HG03103 (cell line): ENCODE results near the gene SLC2A1.
"Not testable (repeated sequence)": the region's sequence is repeated elsewhere in the genome, so short reads cannot be mapped to it uniquely, and the experiment has no call there.

Source experiments
- ATAC-seq: cut with Tn5 transposase; IDR thresholded peaks from one replicate; pipeline ENCODE4 v1.9.1; 2021; ENCODE audit warnings: low read depth; ENCODE audit not compliant: unreplicated experiment

SLC2A1 gene

GRCh38 chr1:42914092-42914627 lies 44.5 kb downstream of the SLC2A1 start:
- ATAC-seq, result no peak

- no peak for ATAC-seq
Observed at GRCh38 chr1:42913426-42914091, 45.1 kb downstream of the SLC2A1 start.

GRCh38 chr1:42910985-42911384 lies 47.7 kb downstream of the SLC2A1 start:
- no peak for ATAC-seq

GRCh38 chr1:42908046-42908445 lies 50.6 kb downstream of the SLC2A1 start:
- ATAC-seq, result no peak

- no peak for ATAC-seq
Observed at GRCh38 chr1:42904434-42904833, 54.2 kb downstream of the SLC2A1 start.

- not testable (repeated sequence) for ATAC-seq
Observed at GRCh38 chr1:42899960-42900359, 58.7 kb downstream of the SLC2A1 start.

GRCh38 chr1:42891465-42892138 lies 67.1 kb downstream of the SLC2A1 start:
- no peak for ATAC-seq

GRCh38 chr1:42889264-42889663 lies 69.4 kb downstream of the SLC2A1 start:
- ATAC-seq, result no peak

GRCh38 chr1:42888013-42888633 lies 70.5 kb downstream of the SLC2A1 start:
- ATAC-seq, result no peak

- no peak for ATAC-seq
Observed at GRCh38 chr1:42887366-42887765, 71.3 kb downstream of the SLC2A1 start.

GRCh38 chr1:42886800-42887199 lies 71.9 kb downstream of the SLC2A1 start:
- ATAC-seq, result no peak

GRCh38 chr1:42886046-42886739 lies 72.5 kb downstream of the SLC2A1 start:
- ATAC-seq, result no peak

- no peak for ATAC-seq
Observed at GRCh38 chr1:42880384-42880783, 78.3 kb downstream of the SLC2A1 start.

- no peak for ATAC-seq
Observed at GRCh38 chr1:42877380-42877779, 81.3 kb downstream of the SLC2A1 start.

- no peak for ATAC-seq
Observed at GRCh38 chr1:42876009-42876408, 82.7 kb downstream of the SLC2A1 start.
